NCI-H510A (cell line): Measurements from ENCODE around the gene NR1D2.
A peak's percentile ranks its signal among the peaks of the same experiment; 100 is the strongest.
"Not testable (repeated sequence)": the region's sequence is repeated elsewhere in the genome, so short reads cannot be mapped to it uniquely, and the experiment has no call there.

Experiments used
- DNase-seq: peaks from one replicate; lab custom pipeline; 2025; lab: John Stamatoyannopoulos, UW

NR1D2 gene

GRCh38 chr3:23944861-23945662 lies at the start of gene NR1D2:
NR1D2 (plus strand) TSS chr3:23945286; CDS start chr3:23945579, 293 bp downstream.
- DNase-seq: peak; percentile 60

GRCh38 chr3:23900744-23901143 lies 44.3 kb upstream of the NR1D2 start:
- no peak for DNase-seq

GRCh38 chr3:23904545-23904944 lies 40.5 kb upstream of the NR1D2 start:
- DNase-seq: no peak

GRCh38 chr3:23909341-23909740 lies 35.7 kb upstream of the NR1D2 start:
- DNase-seq: no peak

GRCh38 chr3:23911397-23911796 lies 33.7 kb upstream of the NR1D2 start:
- DNase-seq: no peak

- DNase-seq: not testable (repeated sequence)
Observed at GRCh38 chr3:23912335-23912734, 32.8 kb upstream of the NR1D2 start.

- no peak for DNase-seq
Observed at GRCh38 chr3:23913182-23913581, 31.9 kb upstream of the NR1D2 start.

GRCh38 chr3:23913873-23914743 lies 31.0 kb upstream of the NR1D2 start:
- DNase-seq: no peak

- peak; percentile 9 for DNase-seq
Observed at GRCh38 chr3:23915537-23916108, 29.5 kb upstream of the NR1D2 start.

GRCh38 chr3:23916152-23916885 lies 28.8 kb upstream of the NR1D2 start:
- DNase-seq: no peak

- peak; percentile 88 for DNase-seq
Observed at GRCh38 chr3:23916886-23917678, 28.0 kb upstream of the NR1D2 start, which contains the start of the genes NKIRAS1 and RPL15. NKIRAS1 (minus strand) TSS chr3:23916990; CDS start chr3:23910904, 6,086 bp downstream. RPL15 (plus strand) TSS chr3:23917132; CDS start chr3:23917860, 728 bp downstream.

- DNase-seq: peak; percentile 1
Observed at GRCh38 chr3:23917679-23918303, 27.3 kb upstream of the NR1D2 start.

- DNase-seq: not testable (repeated sequence)
Observed at GRCh38 chr3:23918331-23918730, 26.8 kb upstream of the NR1D2 start.

- DNase-seq: no peak
Observed at GRCh38 chr3:23919628-23920027, 25.5 kb upstream of the NR1D2 start.

GRCh38 chr3:23920151-23920655 lies 24.9 kb upstream of the NR1D2 start:
- DNase-seq: no peak

- no peak for DNase-seq
Observed at GRCh38 chr3:23921052-23921511, 24.0 kb upstream of the NR1D2 start.

- DNase-seq: no peak
Observed at GRCh38 chr3:23923786-23924185, 21.3 kb upstream of the NR1D2 start.

GRCh38 chr3:23926246-23926645 lies 18.8 kb upstream of the NR1D2 start:
- DNase-seq: no peak

GRCh38 chr3:23926736-23927135 lies 18.4 kb upstream of the NR1D2 start:
- DNase-seq: no peak

- no peak for DNase-seq
Observed at GRCh38 chr3:23928524-23928923, 16.6 kb upstream of the NR1D2 start.
